Activated CD8-positive, alpha-beta memory T cell treated with anti-CD3 and anti-CD28 coated beads, Interleukin-2, amount 50 U/mL, for 1 hour (primary cell): ENCODE measurements around the gene TICAM1.
"Not testable (repeated sequence)": the region's sequence is repeated elsewhere in the genome, so short reads cannot be mapped to it uniquely, and the experiment has no call there.

Source experiments
- DNase-seq: peaks from one replicate; pipeline ENCODE4 v3.0.0-alpha.2; 2020; ENCODE audit errors: extremely low read depth

The TICAM1 gene

GRCh38 chr19:4805140-4805539 lies 26.4 kb downstream of the TICAM1 start:
- not testable (repeated sequence) for DNase-seq

GRCh38 chr19:4803736-4804695 lies 27.5 kb downstream of the TICAM1 start:
- peak; percentile 35 for DNase-seq

GRCh38 chr19:4802711-4803110 lies 28.8 kb downstream of the TICAM1 start:
- no peak for DNase-seq

GRCh38 chr19:4801085-4801619 lies 30.4 kb downstream of the TICAM1 start:
- no peak for DNase-seq

- no peak for DNase-seq
Measured at GRCh38 chr19:4800591-4801081, 30.9 kb downstream of the TICAM1 start.

- DNase-seq: no peak
Measured at GRCh38 chr19:4795400-4795799, 36.1 kb downstream of the TICAM1 start.

GRCh38 chr19:4794971-4795370 lies 36.5 kb downstream of the TICAM1 start:
- no peak for DNase-seq

- DNase-seq: not testable (repeated sequence)
Measured at GRCh38 chr19:4793278-4793677, 38.2 kb downstream of the TICAM1 start.

GRCh38 chr19:4792866-4793195 lies 38.7 kb downstream of the TICAM1 start:
- not testable (repeated sequence) for DNase-seq

GRCh38 chr19:4792019-4792865 lies 39.3 kb downstream of the TICAM1 start:
- not testable (repeated sequence) for DNase-seq

GRCh38 chr19:4791183-4792018 lies 40.1 kb downstream of the TICAM1 start, which contains the start of gene FEM1A:
Gene FEM1A, plus strand, starts transcription at chr19:4791734. Its CDS starts 121 bp downstream, at chr19:4791855.
- peak; percentile 98 for DNase-seq

- not testable (repeated sequence) for DNase-seq
Measured at GRCh38 chr19:4786412-4787016, 45.0 kb downstream of the TICAM1 start.

- no peak for DNase-seq
Measured at GRCh38 chr19:4781801-4782200, 49.7 kb downstream of the TICAM1 start.

- DNase-seq: no peak
Measured at GRCh38 chr19:4780860-4781259, 50.7 kb downstream of the TICAM1 start.

- DNase-seq: not testable (repeated sequence)
Measured at GRCh38 chr19:4778124-4778523, 53.4 kb downstream of the TICAM1 start.

GRCh38 chr19:4776436-4777211 lies 54.9 kb downstream of the TICAM1 start:
- no peak for DNase-seq

GRCh38 chr19:4775627-4776152 lies 55.8 kb downstream of the TICAM1 start:
- no peak for DNase-seq

GRCh38 chr19:4774136-4774535 lies 57.4 kb downstream of the TICAM1 start:
- no peak for DNase-seq

GRCh38 chr19:4773047-4773640 lies 58.4 kb downstream of the TICAM1 start:
- DNase-seq: no peak
